Kidney epithelial cell (primary cell): ENCODE results near the gene MCCC2. TPM values are rescaled to one million over a fixed set of nuclear protein-coding genes. Genes with fewer than 3 reads are reported as not detected.
"Not testable (repeated sequence)": the region's sequence is repeated elsewhere in the genome, so short reads cannot be mapped to it uniquely, and the experiment has no call there.

ENCODE experiments used
- DNase-seq: peaks from one replicate; pipeline ENCODE4 v3.0.0-alpha.2; 2010; ENCODE audit warnings: low read depth
- H3K27me3 ChIP-seq: 2 replicates; pipeline ENCODE4 v1.6.0; 2011; ENCODE audit warnings: low read length; ENCODE audit not compliant: control insufficient read depth, insufficient read depth
- H3K36me3 ChIP-seq: 2 replicates; pipeline ENCODE4 v1.5.1; 2011; ENCODE audit warnings: low read length; ENCODE audit not compliant: control insufficient read depth, insufficient read depth
- H3K4me3 ChIP-seq: 2 replicates; pipeline ENCODE4 v1.5.1; 2011; ENCODE audit warnings: low read depth, mild to moderate bottlenecking, control low read depth, low read length
- CTCF ChIP-seq: IDR thresholded peaks from 2 replicates; pipeline ENCODE4 v1.5.1; 2011; ENCODE audit warnings: mild to moderate bottlenecking, moderate library complexity, low read length, control low read depth, inconsistent platforms; ENCODE audit not compliant: insufficient read depth, poor library complexity, severe bottlenecking
- total RNA-seq: library from RNA; depleted of rRNA; stranded (reverse); fragments of >200 nt; gene quantifications from 2 replicates; pipeline ENCODE4 v1.2.3, GENCODE V29; 2015

Gene MCCC2
- total RNA-seq, result 40.4 and 44.1 TPM in 2 replicates

GRCh38 chr5:71586941-71587765, at the start of gene MCCC2:
TSS of gene MCCC2 (plus strand) at chr5:71587340. CDS start at chr5:71587426, 86 bp downstream.
- H3K36me3 ChIP-seq, result no peaks in the 10 kb centered on the region
- peak within 1 kb of the TSS; percentile 71 for H3K4me3 ChIP-seq
- no peak for TF ChIP-seq CTCF
- peak; percentile 89 for DNase-seq
- no peaks in the 10 kb centered on the region for H3K27me3 ChIP-seq

GRCh38 chr5:71537687-71538086, 49.5 kb upstream of the MCCC2 start:
- Histone ChIP-seq H3K27me3 (no peaks in the 10 kb centered on the region), H3K4me3 (no peak overlapping the region), H3K36me3 (peaks cover 2% of the 10 kb centered on the region)
- no peak for TF ChIP-seq CTCF
- DNase-seq, result no peak

GRCh38 chr5:71550885-71551284, 36.3 kb upstream of the MCCC2 start:
- not testable (repeated sequence) for H3K36me3 ChIP-seq, DNase-seq

GRCh38 chr5:71551582-71551981, 35.6 kb upstream of the MCCC2 start:
- not testable (repeated sequence) for H3K27me3 ChIP-seq, DNase-seq, H3K36me3 ChIP-seq, H3K4me3 ChIP-seq

More at GRCh38 chr5:71550885-71551284, 36.3 kb upstream of the MCCC2 start:
- H3K4me3 ChIP-seq, H3K27me3 ChIP-seq: not testable (repeated sequence)

GRCh38 chr5:71552026-71552749, 35.0 kb upstream of the MCCC2 start:
- not testable (repeated sequence) for H3K36me3 ChIP-seq, H3K27me3 ChIP-seq, DNase-seq, H3K4me3 ChIP-seq

- no peaks in the 10 kb centered on the region for H3K36me3 ChIP-seq
Observed at GRCh38 chr5:71563161-71563560, 24.0 kb upstream of the MCCC2 start.

More at GRCh38 chr5:71563161-71563560, 24.0 kb upstream of the MCCC2 start:
- no peak overlapping the region for H3K4me3 ChIP-seq
- no peak for TF ChIP-seq CTCF
- DNase-seq, result no peak
- no peaks in the 10 kb centered on the region for H3K27me3 ChIP-seq
